IMR-90 (cell line): Measurements from ENCODE around the gene TMEM132A. TPM values are rescaled to one million over a fixed set of nuclear protein-coding genes. Genes with fewer than 3 reads are reported as not detected.

Experiments used
- ATAC-seq: fragments of 200-7000 bp; cut with Tn5 transposase; 2 replicates; pipeline ENCODE4 v1.9.1; 2020; ENCODE audit warnings: low read depth, mild to moderate bottlenecking, moderate library complexity
- BruUV-seq: library from RNA; stranded (reverse); fragments of 400-500 nt; replicated peaks from 2 replicates; lab custom pipeline; 2021; lab: Mats Ljungman, UMichigan
- CTCF ChIA-PET: fragments of 300-600 bp; formaldehyde crosslinking; extraction: SDS; loops from one replicate; lab custom pipeline; 2021; ENCODE audit warnings: antibody characterized with exemption; lab: Yijun Ruan, JAX
- POLR2A ChIA-PET: fragments of 300-600 bp; sonication (Branson Sonifier 250); formaldehyde crosslinking; loops from one replicate; lab custom pipeline; 2022; ENCODE audit warnings: antibody characterized with exemption; ENCODE audit not compliant: unreplicated experiment; lab: Charles Lee
- DNase-seq: peaks from one replicate; pipeline ENCODE4 v3.0.0; 2013
- H2AFZ ChIP-seq: replicated peaks from 2 replicates; pipeline ENCODE3; 2013; ENCODE audit warnings: low read length, mild to moderate bottlenecking; ENCODE audit not compliant: poor library complexity
- H2AK5ac ChIP-seq: 2 replicates; pipeline ENCODE4 v1.6.1; 2013; ENCODE audit warnings: low read depth, low read length, inconsistent platforms
- H2AK9ac ChIP-seq: replicated peaks from 2 replicates; pipeline ENCODE3; 2013; ENCODE audit warnings: mild to moderate bottlenecking, low read depth, low read length, moderate library complexity; ENCODE audit not compliant: poor library complexity
- H2BK120ac ChIP-seq: 2 replicates; pipeline ENCODE4 v1.6.1; 2013; ENCODE audit warnings: low read depth, low read length, inconsistent platforms
- H2BK15ac ChIP-seq: 3 replicates; pipeline ENCODE4 v1.6.1; 2013; ENCODE audit warnings: low read depth, low read length, inconsistent platforms
- H2BK20ac ChIP-seq: 2 replicates; pipeline ENCODE4 v1.6.1; 2013; ENCODE audit warnings: low read depth, mild to moderate bottlenecking, inconsistent platforms, low read length, moderate library complexity
- H2BK5ac ChIP-seq: 2 replicates; pipeline ENCODE4 v1.6.1; 2013; ENCODE audit warnings: mild to moderate bottlenecking, low read depth, low read length, inconsistent platforms; ENCODE audit not compliant: poor library complexity, severe bottlenecking
- H3K14ac ChIP-seq: replicated peaks from 2 replicates; pipeline ENCODE4 v1.6.1; 2013; ENCODE audit warnings: low read depth, low read length, inconsistent platforms
- H3K18ac ChIP-seq: 2 replicates; pipeline ENCODE4 v1.6.1; 2013; ENCODE audit warnings: low read depth, low read length, control low read depth
- H3K23ac ChIP-seq: 2 replicates; pipeline ENCODE4 v1.6.1; 2013; ENCODE audit warnings: low read depth, low read length, inconsistent platforms
- H3K27ac ChIP-seq: 2 replicates; pipeline ENCODE4 v1.5.1; 2013; ENCODE audit warnings: mild to moderate bottlenecking, control low read depth, low read length; ENCODE audit not compliant: insufficient read depth
- H3K27me3 ChIP-seq: 2 replicates; pipeline ENCODE4 v1.6.1; 2013; ENCODE audit warnings: low read length; ENCODE audit not compliant: control insufficient read depth, insufficient read depth
- H3K36me3 ChIP-seq: 2 replicates; pipeline ENCODE4 v1.6.1; 2013; ENCODE audit warnings: low read length, mixed read lengths; ENCODE audit not compliant: control insufficient read depth, insufficient read depth
- H3K4ac ChIP-seq: 2 replicates; pipeline ENCODE4 v1.6.1; 2013; ENCODE audit warnings: low read depth, low read length, inconsistent platforms
- H3K4me1 ChIP-seq: 2 replicates; pipeline ENCODE4 v1.6.1; 2013; ENCODE audit warnings: low read length, mixed read lengths; ENCODE audit not compliant: control insufficient read depth, insufficient read depth
- H3K4me2 ChIP-seq: 2 replicates; pipeline ENCODE4 v1.6.1; 2013; ENCODE audit warnings: low read depth, mild to moderate bottlenecking, control low read depth, low read length, moderate library complexity
- H3K4me3 ChIP-seq: 2 replicates; pipeline ENCODE4 v1.5.1; 2013; ENCODE audit warnings: low read depth, mild to moderate bottlenecking, control low read depth, low read length, moderate library complexity; ENCODE audit not compliant: insufficient read depth
- H3K56ac ChIP-seq: 2 replicates; pipeline ENCODE4 v1.6.1; 2013; ENCODE audit warnings: low read length, inconsistent platforms; ENCODE audit not compliant: insufficient read depth; ENCODE audit errors: extremely low read depth
- H3K79me1 ChIP-seq, 2 experiments: 2 replicates each; pipeline ENCODE4 v1.6.1; 2013; ENCODE audit warnings: low read length in 2 of 2, inconsistent platforms in 1 of 2, low read depth in 1 of 2
- H3K9ac ChIP-seq: 2 replicates; pipeline ENCODE4 v1.6.1; 2013; ENCODE audit warnings: low read depth, low read length, control low read depth
- H3K9me1 ChIP-seq: 2 replicates; pipeline ENCODE4 v1.6.1; 2013; ENCODE audit warnings: low read length, inconsistent platforms; ENCODE audit not compliant: insufficient read depth
- H3K9me3 ChIP-seq: 2 replicates; pipeline ENCODE4 v1.6.1; 2013; ENCODE audit warnings: low read length; ENCODE audit not compliant: control insufficient read depth, insufficient read depth
- H4K20me1 ChIP-seq: 2 replicates; pipeline ENCODE4 v1.6.1; 2013; ENCODE audit warnings: low read length, inconsistent platforms; ENCODE audit not compliant: insufficient read depth
- H4K5ac ChIP-seq: 2 replicates; pipeline ENCODE4 v1.6.1; 2013; ENCODE audit warnings: mild to moderate bottlenecking, low read depth, low read length, control low read depth
- H4K8ac ChIP-seq, 2 experiments: 2 replicates each; pipeline ENCODE4 v1.6.1; 2013; ENCODE audit warnings: low read depth in 2 of 2, low read length in 2 of 2, control low read depth in 1 of 2, inconsistent platforms in 1 of 2
- H4K91ac ChIP-seq: 2 replicates; pipeline ENCODE4 v1.6.1; 2013; ENCODE audit warnings: low read depth, low read length, inconsistent platforms; ENCODE audit not compliant: insufficient read depth
- BHLHE40 ChIP-seq: fragments of 150-350 bp; IDR thresholded peaks from 2 replicates; pipeline ENCODE4 v1.6.1; 2016; ENCODE audit warnings: mild to moderate bottlenecking, low read depth, low read length
- CHD1 ChIP-seq: IDR thresholded peaks from 2 replicates; pipeline ENCODE4 v1.6.1; 2012; ENCODE audit warnings: low read depth, low read length, improper control_type of control experiment
- ELK1 ChIP-seq: fragments of 150-350 bp; IDR thresholded peaks from 2 replicates; pipeline ENCODE4 v1.6.1; 2016; ENCODE audit warnings: low read depth, mild to moderate bottlenecking, low read length, moderate library complexity, borderline replicate concordance
- MAFK ChIP-seq: IDR thresholded peaks from 2 replicates; pipeline ENCODE4 v1.6.1; 2012; ENCODE audit warnings: low read depth, low read length, improper control_type of control experiment
- NFE2L2 ChIP-seq: fragments of 150-350 bp; IDR thresholded peaks from 2 replicates; pipeline ENCODE4 v1.6.1; 2016; ENCODE audit warnings: low read depth, mild to moderate bottlenecking, low read length
- RAD21 ChIP-seq: IDR thresholded peaks from 2 replicates; pipeline ENCODE4 v1.6.1; 2012; ENCODE audit warnings: low read length, improper control_type of control experiment
- WGBS, 2 experiments: methylation state at CpG; one replicate each; pipeline versions ENCODE4 v1.1.5 to v1.1.7; 2013; ENCODE audit warnings: missing lambda C conversion rate in 2 of 2; ENCODE audit not compliant: insufficient read length in 1 of 2; ENCODE audit errors: extremely low coverage in 2 of 2; 5-methylcytosine and 5-hydroxymethylcytosine counted together
- dilution Hi-C: fragments of 300-500 bp; cut with HindIII; formaldehyde crosslinking; loops from one replicate; pipeline ENCODE4 v1.14.3; 2018; ENCODE audit warnings: low sequenced_read_pairs; ENCODE audit not compliant: unreplicated experiment
- in situ Hi-C: fragments of 300-500 bp; cut with MboI; formaldehyde crosslinking; loops from 3 replicates; pipeline ENCODE4 v1.14.3; 2019; ENCODE audit warnings: low sequenced_read_pairs, inconsistent platforms, mixed read lengths
- intact Hi-C: fragments of 100-400 bp; cut with micrococcal nuclease; formaldehyde crosslinking; loops from 2 replicates; pipeline ENCODE4 v1.10.0; 2022
- polyA plus RNA-seq, 3 experiments: library from polyadenylated mRNA; depleted of rRNA; stranded (reverse); fragments of >200 nt; gene quantifications; 2 replicates each; pipeline ENCODE4 v1.2.3, GENCODE V29; 2012; ENCODE audit warnings: low replicate concordance in 1 of 3
- total RNA-seq: library from RNA; depleted of rRNA; stranded (reverse); fragments of >200 nt; gene quantifications from 2 replicates; pipeline ENCODE4 v1.2.3, GENCODE V29; 2012

Gene TMEM132A
- total and polyA plus RNA-seq, 2 of the 4 experiments (the other 2 are of a cell fraction): 7.7 to 64.2 TPM

GRCh38 chr11:60900673-60901404, 23.4 kb upstream of the TMEM132A start:
- Histone ChIP-seq H3K27ac (no peak overlapping the region), H3K9me3 (no peaks in the 10 kb centered on the region), H3K4me2 (no peak overlapping the region), H3K9ac (no peak overlapping the region), H3K9me1 (no peaks in the 10 kb centered on the region), H4K5ac (no peak overlapping the region), H3K14ac (no peak overlapping the region), H4K8ac (no peak overlapping the region), H3K18ac (no peak overlapping the region), H2BK120ac (no peak overlapping the region), H3K79me1 (peaks cover 9 to 45% of the 10 kb centered on the region in 2 experiments; a peak in 3 of 4 replicates), H2BK5ac (no peak overlapping the region), H3K4me3 (no peak overlapping the region), H4K20me1 (peaks cover 28% of the 10 kb centered on the region), H2AK9ac (no peak overlapping the region), H3K27me3 (no peaks in the 10 kb centered on the region), H3K23ac (no peak overlapping the region), H3K36me3 (peaks cover 56% of the 10 kb centered on the region), H2BK20ac (no peak overlapping the region), H2AK5ac (no peak overlapping the region), H3K4ac (no peak overlapping the region), H3K56ac (no peak overlapping the region), H2BK15ac (no peak overlapping the region), H4K91ac (no peak overlapping the region), H2AFZ (no peak overlapping the region), H3K4me1 (peaks cover 3% of the 10 kb centered on the region; the same call in 1 of the 2 replicates)
- TF ChIP-seq CHD1: no peak
- no peak for TF ChIP-seq NFE2L2
- TF ChIP-seq ELK1: no peak
- no peak for TF ChIP-seq MAFK
- no peak for TF ChIP-seq RAD21
- no peak for TF ChIP-seq BHLHE40
- ChIA-PET POLR2A (no interaction called here), CTCF (interaction anchor here (0.6 to 1.7 kb wide), 2 partner anchors 46 to 70 kb away, joined by 3 to 24 read pairs; no protein-coding TSS in a partner anchor)
- dilution Hi-C loops: no loop called here
- WGBS, 2 experiments: 100% methylated on average over 1 of the region's 13 CpGs; no CpG with 5 or more reads in 1 of the 2 experiments
- no peak for ATAC-seq
- in situ Hi-C loops: loop anchor here (25.0 kb wide), 1 partner anchor 1314 kb away; no protein-coding TSS in a partner anchor
- BruUV-seq: no TSS peak
- intact Hi-C loops: no loop called here
- no peak for DNase-seq
